ENCODE measurements around the gene MMAB. TPM values are rescaled to one million over a fixed set of nuclear protein-coding genes. Genes with fewer than 3 reads are reported as not detected.

The MMAB gene
- total RNA-seq, 4 donors from 2014 or later: 22.3 to 39.6 (median 31.1) TPM

GRCh38 chr12:109542876-109543275, 30.4 kb downstream of the MMAB start:
- WGBS, 2 donors (ENCODE audit: low coverage in 1 of 2): 89% methylated on average over 3 of the region's 6 CpGs; no CpG with 5 or more reads in 1 of the 2 donors
- peaks cover 14% of the 10 kb centered on the region for H3K27me3 ChIP-seq
- ATAC-seq: no peak

GRCh38 chr12:109542014-109542413, 31.3 kb downstream of the MMAB start:
- Histone ChIP-seq H3K27ac (no peak overlapping the region), H3K27me3 (peaks cover 6% of the 10 kb centered on the region), H3K36me3 (peaks cover 0 to 33% of the 10 kb centered on the region in 2 donors), H3K9me3 (no peaks in the 10 kb centered on the region), H3K4me1 (no peaks in the 10 kb centered on the region), H3K4me3 (no peak overlapping the region)
- ATAC-seq: no peak
- 57 to 83% methylated on average over 2 of the region's 2 CpGs for WGBS, 2 donors (ENCODE audit: low coverage in 1 of 2)
- no peak for TF ChIP-seq CTCF (IDR thresholded peaks at IDR 0.05)
- no peak for TF ChIP-seq EP300 (IDR thresholded peaks at IDR 0.05)

More at GRCh38 chr12:109542876-109543275, 30.4 kb downstream of the MMAB start:
- Histone ChIP-seq H3K36me3 (peaks cover 0 to 24% of the 10 kb centered on the region in 2 donors), H3K4me1 (no peaks in the 10 kb centered on the region), H3K27ac (no peak overlapping the region), H3K4me3 (no peak overlapping the region), H3K9me3 (no peaks in the 10 kb centered on the region)
- TF ChIP-seq EP300 (IDR thresholded peaks at IDR 0.05) (no peak), CTCF (IDR thresholded peaks at IDR 0.05) (no peak), POLR2A (IDR thresholded peaks at IDR 0.05) (no peak), POLR2AphosphoS5 (IDR thresholded peaks at IDR 0.05) (no peak)

- H3K9me3 ChIP-seq: no peaks in the 10 kb centered on the region
- H3K27ac ChIP-seq: no peak overlapping the region
- H3K27me3 ChIP-seq: no peaks in the 10 kb centered on the region
- no peak for TF ChIP-seq CTCF (IDR thresholded peaks at IDR 0.05)
- TF ChIP-seq POLR2A (IDR thresholded peaks at IDR 0.05): no peak
- TF ChIP-seq POLR2AphosphoS5 (IDR thresholded peaks at IDR 0.05): no peak
- TF ChIP-seq EP300 (IDR thresholded peaks at IDR 0.05): no peak
- H3K36me3 ChIP-seq: peaks cover 0 to 39% of the 10 kb centered on the region in 2 donors
- H3K4me3 ChIP-seq: no peak overlapping the region
- ATAC-seq: no peak
- no peaks in the 10 kb centered on the region for H3K4me1 ChIP-seq
- 22 to 78% methylated on average over 1 to 3 of the region's 4 CpGs for WGBS, 2 donors (ENCODE audit: low coverage in 1 of 2)
Observed at GRCh38 chr12:109541413-109541726, 31.9 kb downstream of the MMAB start.

- WGBS, 2 donors (ENCODE audit: low coverage in 1 of 2): 20 to 70% methylated on average over 1 to 2 of the region's 16 CpGs
- Histone ChIP-seq H3K4me1 (no peaks in the 10 kb centered on the region), H3K27me3 (no peaks in the 10 kb centered on the region), H3K36me3 (peaks cover 0 to 45% of the 10 kb centered on the region in 2 donors), H3K9me3 (no peaks in the 10 kb centered on the region), H3K27ac (no peak overlapping the region), H3K4me3 (no peak overlapping the region)
- no peak for ATAC-seq
- TF ChIP-seq POLR2A (IDR thresholded peaks at IDR 0.05): no peak
- TF ChIP-seq EP300 (IDR thresholded peaks at IDR 0.05): no peak
- TF ChIP-seq POLR2AphosphoS5 (IDR thresholded peaks at IDR 0.05): no peak
- no peak for TF ChIP-seq CTCF (IDR thresholded peaks at IDR 0.05)
Observed at GRCh38 chr12:109540526-109541412, 32.5 kb downstream of the MMAB start.

- ATAC-seq: no peak
- H3K27ac ChIP-seq: no peak overlapping the region
- no peak overlapping the region for H3K4me3 ChIP-seq
- no peaks in the 10 kb centered on the region for H3K9me3 ChIP-seq
- no peak for TF ChIP-seq POLR2AphosphoS5 (IDR thresholded peaks at IDR 0.05)
- no peak for TF ChIP-seq EP300 (IDR thresholded peaks at IDR 0.05)
- TF ChIP-seq POLR2A (IDR thresholded peaks at IDR 0.05): no peak
- H3K4me1 ChIP-seq: no peaks in the 10 kb centered on the region
- no peaks in the 10 kb centered on the region for H3K27me3 ChIP-seq
- 82 to 86% methylated on average over 3 to 6 of the region's 9 CpGs for WGBS, 2 donors (ENCODE audit: low coverage in 1 of 2)
- H3K36me3 ChIP-seq: peaks cover 0 to 58% of the 10 kb centered on the region in 2 donors
Observed at GRCh38 chr12:109539508-109539907, 33.8 kb downstream of the MMAB start.

Measured in gastroesophageal sphincter (tissue), 4 donors.